GM12878 (cell line): ENCODE results near the gene RNF166. TPM values are rescaled to one million over a fixed set of nuclear protein-coding genes. Genes with fewer than 3 reads are reported as not detected.
A peak's percentile ranks its signal among the peaks of the same experiment; 100 is the strongest.

Experiments used
- ATAC-seq: fragments of 200-7000 bp; cut with Tn5 transposase; 3 replicates; pipeline ENCODE4 v1.9.1; 2020; ENCODE audit warnings: mild to moderate bottlenecking, moderate library complexity
- Bru-seq: library from RNA; stranded (reverse); fragments of 400-500 nt; gene quantifications from one replicate; lab custom pipeline; 2021; lab: Mats Ljungman, UMichigan
- BruChase-seq, 2 experiments: library from RNA; stranded (reverse); fragments of 400-500 nt; gene quantifications; one replicate each; lab custom pipeline; 2021; lab: Mats Ljungman, UMichigan
- BruUV-seq: library from RNA; stranded (reverse); fragments of 400-500 nt; replicated peaks from 2 replicates; lab custom pipeline; 2021; lab: Mats Ljungman, UMichigan
- CTCF ChIA-PET: fragments of 300-600 bp; sonication (Branson Sonifier 250); formaldehyde crosslinking; extraction: SDS; loops from one replicate; lab custom pipeline; 2021; ENCODE audit warnings: inconsistent platforms; lab: Yijun Ruan, JAX
- POLR2A ChIA-PET: fragments of 350-600 bp; formaldehyde crosslinking; extraction: SDS; loops from one replicate; lab custom pipeline; 2021; ENCODE audit warnings: inconsistent platforms; lab: Charles Lee
- RAD21 ChIA-PET: fragments of 300-600 bp; sonication (Branson Sonifier 250); formaldehyde crosslinking; loops from one replicate; lab custom pipeline; 2023; ENCODE audit warnings: antibody characterized with exemption; ENCODE audit not compliant: unreplicated experiment; lab: Charles Lee
- SMC1A ChIA-PET: fragments of 300-600 bp; sonication (Branson Sonifier 250); formaldehyde crosslinking; loops from one replicate; lab custom pipeline; 2023; ENCODE audit not compliant: unreplicated experiment, uncharacterized antibody; lab: Charles Lee
- DNase-seq: peaks from one replicate; pipeline ENCODE4 v3.0.0-alpha.2; 2011; ENCODE audit warnings: low read depth, low spot score
- FAIRE-seq: peaks from 3 replicates; lab custom pipeline; 2011; peaks lifted over from hg19 to GRCh38; lab: Jason Lieb, UNC
- H2AFZ ChIP-seq: 2 replicates; pipeline ENCODE4 v1.6.0; 2011; ENCODE audit warnings: low read depth, low read length, control low read depth; ENCODE audit not compliant: control insufficient read depth
- H3K27ac ChIP-seq: 2 replicates; pipeline ENCODE4 v1.5.1; 2011; ENCODE audit warnings: control low read depth; ENCODE audit not compliant: control insufficient read depth, insufficient read depth
- H3K27me3 ChIP-seq, 2 experiments: replicated peaks in 1 of 2; 2 replicates each; pipeline versions ENCODE4 v1.6.0 to v1.6.1; 2011; ENCODE audit warnings: low read length in 1 of 2; ENCODE audit not compliant: control insufficient read depth in 2 of 2, insufficient read depth in 2 of 2
- H3K36me3 ChIP-seq, 2 experiments: 2 replicates each; pipeline ENCODE4 v1.5.1; 2011; ENCODE audit warnings: low read length in 1 of 2; ENCODE audit not compliant: control insufficient read depth in 2 of 2, insufficient read depth in 2 of 2
- H3K4me1 ChIP-seq: 2 replicates; pipeline ENCODE4 v1.6.1; 2011; ENCODE audit warnings: mild to moderate bottlenecking, low read length, moderate library complexity, mixed read lengths; ENCODE audit not compliant: control insufficient read depth, insufficient read depth
- H3K4me2 ChIP-seq: 2 replicates; pipeline ENCODE4 v1.6.0; 2011; ENCODE audit warnings: control low read depth; ENCODE audit not compliant: control insufficient read depth, insufficient read depth
- H3K4me3 ChIP-seq: fragments of 200-600 bp; sonication (generic); 2 replicates; pipeline ENCODE4 v1.5.1; 2016
- H3K79me2 ChIP-seq: 2 replicates; pipeline ENCODE4 v1.6.0; 2011; ENCODE audit warnings: low read length; ENCODE audit not compliant: control insufficient read depth, insufficient read depth
- H3K9ac ChIP-seq: 2 replicates; pipeline ENCODE4 v1.8.0; 2011; ENCODE audit warnings: low read length, control low read depth, mixed read lengths; ENCODE audit not compliant: control insufficient read depth, insufficient read depth
- H3K9me3 ChIP-seq: replicated peaks from 3 replicates; pipeline ENCODE4 v1.5.1; 2011; ENCODE audit warnings: mild to moderate bottlenecking, low read length; ENCODE audit not compliant: control insufficient read depth, insufficient read depth
- H4K20me1 ChIP-seq: 2 replicates; pipeline ENCODE4 v1.6.0; 2011; ENCODE audit not compliant: control insufficient read depth, insufficient read depth
- BCL3 ChIP-seq: IDR thresholded peaks from 2 replicates; pipeline ENCODE4 v1.6.1; 2011; ENCODE audit warnings: borderline replicate concordance, low read depth, mild to moderate bottlenecking, moderate library complexity, low read length; ENCODE audit not compliant: insufficient read depth, poor library complexity, severe bottlenecking
- BRCA1 ChIP-seq: IDR thresholded peaks from 2 replicates; pipeline ENCODE4 v1.6.1; 2011; ENCODE audit warnings: low read depth, low read length, improper control_type of control experiment
- HCFC1 ChIP-seq: fragments of 150-350 bp; IDR thresholded peaks from 2 replicates; pipeline ENCODE4 v1.6.1; 2014; ENCODE audit warnings: low read length
- IKZF1 ChIP-seq: fragments of 450-650 bp; conservative IDR thresholded peaks from 2 replicates; pipeline ENCODE4 v1.6.1; 2017; ENCODE audit warnings: antibody characterized with exemption, mild to moderate bottlenecking
- JUNB ChIP-seq: IDR thresholded peaks from 2 replicates; pipeline ENCODE4 v1.6.1; 2016; ENCODE audit warnings: antibody characterized with exemption, mild to moderate bottlenecking
- NFYA ChIP-seq: IDR thresholded peaks from 2 replicates; pipeline ENCODE4 v1.6.1; 2011; ENCODE audit warnings: low read depth, mild to moderate bottlenecking, low read length, improper control_type of control experiment, borderline replicate concordance
- NR2C2 ChIP-seq: IDR thresholded peaks from 2 replicates; pipeline ENCODE4 v1.6.1; 2011; ENCODE audit warnings: borderline replicate concordance, low read depth; ENCODE audit not compliant: control insufficient read depth, insufficient read length
- PAX8 ChIP-seq: fragments of 450-650 bp; IDR thresholded peaks from 2 replicates; pipeline ENCODE4 v1.6.1; 2017; ENCODE audit warnings: mild to moderate bottlenecking, moderate library complexity
- PBX3 ChIP-seq: IDR thresholded peaks from 2 replicates; pipeline ENCODE4 v1.6.1; 2011; ENCODE audit warnings: mild to moderate bottlenecking, low read depth, low read length, moderate library complexity; ENCODE audit not compliant: insufficient replicate concordance
- RELB ChIP-seq: fragments of 450-650 bp; IDR thresholded peaks from 2 replicates; pipeline ENCODE4 v1.6.1; 2017; ENCODE audit warnings: low read depth, mild to moderate bottlenecking, moderate library complexity
- SIX5 ChIP-seq: IDR thresholded peaks from 2 replicates; pipeline ENCODE4 v1.6.1; 2011; ENCODE audit warnings: mild to moderate bottlenecking, low read depth, low read length, moderate library complexity; ENCODE audit not compliant: severe bottlenecking
- STAT3 ChIP-seq: IDR thresholded peaks from 2 replicates; pipeline ENCODE4 v1.6.1; 2011; ENCODE audit warnings: low read depth, low read length, improper control_type of control experiment
- SUPT20H ChIP-seq: IDR thresholded peaks from 2 replicates; pipeline ENCODE4 v1.6.1; 2011; ENCODE audit warnings: low read depth, mild to moderate bottlenecking, low read length, moderate library complexity, borderline replicate concordance; ENCODE audit not compliant: control insufficient read depth
- TBL1XR1 ChIP-seq: IDR thresholded peaks from 2 replicates; pipeline ENCODE4 v1.6.1; 2012; ENCODE audit warnings: low read depth, low read length, improper control_type of control experiment
- WGBS: methylation state at CpG from one replicate; pipeline ENCODE4 v1.1.6; 2016; ENCODE audit warnings: low lambda C conversion rate; ENCODE audit not compliant: insufficient replicate concordance, insufficient coverage; ENCODE audit errors: missing lambda C conversion rate; 5-methylcytosine and 5-hydroxymethylcytosine counted together
- in situ Hi-C: fragments of 300-500 bp; cut with MboI; formaldehyde crosslinking; loops from 9 replicates; pipeline ENCODE4 v1.14.3; 2018; ENCODE audit warnings: mixed read lengths
- intact Hi-C: fragments of 100-400 bp; cut with micrococcal nuclease; formaldehyde crosslinking; loops from one replicate; pipeline ENCODE4 v1.14.2; 2022; ENCODE audit not compliant: unreplicated experiment
- long read RNA-seq, 2 experiments: library from polyadenylated mRNA; unstranded; transcript quantifications; one replicate each; pipeline ENCODE4 v2.0.0, GENCODE V29; 2019 to 2020
- polyA minus RNA-seq, 3 experiments: library from RNA; depleted of rRNA, polyadenylated mRNA; stranded (reverse); fragments of >200 nt; gene quantifications; 2 replicates each; pipeline ENCODE4 v1.2.3, GENCODE V29; 2011
- polyA plus RNA-seq, 11 experiments: library from polyadenylated mRNA; depleted of rRNA in 4 of 11; unstranded in 6 of 11; stranded (reverse) in 5 of 11; fragments of >200 nt; fragmentation: Nextera tagmentation in 4 of 11; fragmentation: Illumina TruSeq in 1 of 11; extraction: Ambion mirVana in 4 of 11; extraction: Trizol in 1 of 11; gene quantifications; 1 replicate in 1 of 11; 2 replicates in 10 of 11; pipeline versions ENCODE4 v1.2.1 to v1.2.3, GENCODE V29; 2011 to 2016; ENCODE audit warnings: inconsistent platforms in 2 of 11, missing spikeins in 2 of 11, low read depth in 1 of 11
- total RNA-seq, 4 experiments: library from RNA; depleted of rRNA in 3 of 4; stranded (reverse); fragments of >200 nt in 3 of 4; fragmentation: Illumina TruSeq in 1 of 4; extraction: Trizol in 1 of 4; gene quantifications; 2 replicates each; pipeline versions ENCODE4 v1.2.1 to v1.2.3, GENCODE V29; 2013 to 2021

RNF166 gene
- 28.0 and 31.3 TPM in 2 replicates for total RNA-seq (2013; cell fraction: nucleolus; rRNA removed)
- 23.3 and 26.4 TPM in 2 replicates for total RNA-seq (2014; rRNA removed)
- 5.2 and 6.4 TPM in 2 replicates for total RNA-seq (2014; rRNA removed; fragmentation: Illumina TruSeq; extraction: Trizol)
- 24.5 and 29.8 TPM in 2 replicates for total RNA-seq (2021)
- polyA plus RNA-seq (2011; ENCODE audit: low read depth), result 4.3 TPM
- polyA plus RNA-seq (2011; rRNA removed), result 4.8 and 8.3 TPM in 2 replicates
- 10.1 and 17.1 TPM in 2 replicates for polyA plus RNA-seq (2011; cell fraction: cytosol; rRNA removed)
- polyA plus RNA-seq (2011; cell fraction: nucleus; rRNA removed), result 112 and 135 TPM in 2 replicates
- 10.8 and 13.5 TPM in 2 replicates for polyA plus RNA-seq (2012)
- polyA plus RNA-seq (2014; fragmentation: Illumina TruSeq; extraction: Trizol), result 1.7 and 5.3 TPM in 2 replicates
- 1 to 10 TPM in 1 of 2 experiments, under 1 TPM in 1; 0.48 to 1.3 TPM for polyA plus RNA-seq (2014; fragmentation: Nextera tagmentation; extraction: Ambion mirVana)
- 32.8 and 35.2 TPM in 2 replicates for polyA plus RNA-seq (2014; rRNA removed)
- polyA plus RNA-seq (2016; fragmentation: Nextera tagmentation; extraction: Ambion mirVana), result 10 to 100 TPM; 15.8 to 16.5 TPM
- 4.8 and 16.4 TPM in 2 replicates for polyA minus RNA-seq (2011; rRNA and poly(A)+ RNA removed)
- 9.6 and 9.8 TPM in 2 replicates for polyA minus RNA-seq (2011; cell fraction: cytosol; rRNA and poly(A)+ RNA removed)
- 22.8 and 28.5 TPM in 2 replicates for polyA minus RNA-seq (2011; cell fraction: nucleus; rRNA and poly(A)+ RNA removed)
- percentile 64 among the genes with signal in this experiment for Bru-seq, nascent RNA
- BruChase-seq, experiment 1, labeled RNA remaining after a 6-hour chase, result percentile 72 among the genes with signal in this experiment
- percentile 72 among the genes with signal in this experiment for BruChase-seq, experiment 2, labeled RNA remaining after a 2-hour chase
- long read RNA-seq, experiment 1, transcript RNF166-201 (6 exons, 1,883 nt), result major isoform, 9 of 15 reads
- long read RNA-seq, experiment 1, partial matches to known transcripts, result 1 of 15 reads
- long read RNA-seq, experiment 1, other reads (novel, unspliced or antisense), result 5 of 15 reads
- long read RNA-seq, experiment 2, partial matches to known transcripts, result 1 of 2 reads
- long read RNA-seq, experiment 2, other reads (novel, unspliced or antisense), result 1 of 2 reads

GRCh38 chr16:88706229-88706964, at the start of gene RNF166, which contains the start of gene CTU2:
RNF166 (minus strand) TSS chr16:88706408; CDS start chr16:88706325, 83 bp downstream.
CTU2 (plus strand) TSS chr16:88706503; CDS start chr16:88706531, 28 bp downstream.
- Histone ChIP-seq H4K20me1 (no peaks in the 10 kb centered on the region), H3K4me2 (peak within 1 kb of the TSS; percentile 88), H3K4me1 (peaks cover 39% of the 10 kb centered on the region), H3K9ac (peak within 1 kb of the TSS; percentile 79), H3K9me3 (no peaks in the 10 kb centered on the region), H3K4me3 (peak within 1 kb of the TSS; percentile 90), H2AFZ (peak within 1 kb of the TSS; percentile 80), H3K27me3 (no peaks in the 10 kb centered on the region), H3K79me2 (peaks cover 49% of the 10 kb centered on the region), H3K36me3 (no peaks in the 10 kb centered on the region; a peak in 1 of 4 replicates), H3K27ac (peak within 1 kb of the TSS; percentile 30)
- DNase-seq, result peak; percentile 32
- ChIA-PET SMC1A (interaction anchor here (1.1 to 1.2 kb wide), 3 partner anchors 21 to 75 kb away, joined by 3 to 5 read pairs (median 5); no protein-coding TSS in a partner anchor), CTCF (interaction anchor here (0.7 to 1.9 kb wide), 6 partner anchors 25 to 105 kb away, joined by 3 to 13 read pairs (median 5); partner anchors contain the start of gene APRT), RAD21 (interaction anchor here (1.1 to 1.3 kb wide), 2 partner anchors 31 to 44 kb away, joined by 3 to 4 read pairs; partner anchors contain the start of gene MVD), POLR2A (interaction anchor here (1.0 kb wide), 1 partner anchor 9 kb away, joined by 3 read pairs; no protein-coding TSS in a partner anchor)
- in situ Hi-C loops (no loop called here), intact Hi-C loops (loop anchor here (2.0 kb wide), 1 partner anchor 56 kb away; the partner anchor contains the start of gene CYBA)
- ATAC-seq, result peak; percentile 69
- WGBS, result 1% methylated on average over 76 of the region's 86 CpGs
- TSS peak; percentile 76 for BruUV-seq
- FAIRE-seq, result no peak
- TF ChIP-seq SUPT20H, result no peak
- TF ChIP-seq BCL3, result no peak
- peak; percentile 92 for TF ChIP-seq IKZF1
- no peak for TF ChIP-seq RELB
- peak; percentile 86 for TF ChIP-seq HCFC1
- no peak for TF ChIP-seq NR2C2
- no peak for TF ChIP-seq PAX8
- TF ChIP-seq PBX3, result no peak
- no peak for TF ChIP-seq TBL1XR1
- TF ChIP-seq JUNB, result no peak
- peak; percentile 27; the same call in 1 of the 2 replicates for TF ChIP-seq BRCA1
- no peak for TF ChIP-seq STAT3
- no peak for TF ChIP-seq NFYA
- TF ChIP-seq SIX5, result peak; percentile 60
